ENCODE results near the gene TIMM50.

The TIMM50 gene

DNA sequence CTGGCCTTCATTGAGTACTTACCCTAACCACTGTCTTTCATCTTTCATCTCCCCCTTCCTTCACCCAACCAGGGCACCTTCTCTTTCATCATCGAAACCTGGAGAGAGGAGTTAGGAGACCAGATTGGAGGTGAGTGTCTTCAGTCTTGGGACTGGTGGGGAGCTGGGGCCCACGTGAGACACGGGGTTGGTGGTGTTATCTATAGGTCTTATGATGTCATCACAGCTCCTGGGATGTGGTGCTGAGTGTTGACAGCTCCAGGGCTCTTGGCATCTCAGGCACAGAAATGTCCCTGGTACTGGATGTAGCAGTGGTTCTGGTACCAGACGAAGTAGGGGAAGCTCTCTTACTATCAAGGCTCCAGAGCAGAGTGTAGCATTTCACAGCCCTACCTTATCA lies 19.9 kb downstream of the TIMM50 start:
- DNase-seq (ENCODE audit: low read depth in 2 of 2): no peak

DNA sequence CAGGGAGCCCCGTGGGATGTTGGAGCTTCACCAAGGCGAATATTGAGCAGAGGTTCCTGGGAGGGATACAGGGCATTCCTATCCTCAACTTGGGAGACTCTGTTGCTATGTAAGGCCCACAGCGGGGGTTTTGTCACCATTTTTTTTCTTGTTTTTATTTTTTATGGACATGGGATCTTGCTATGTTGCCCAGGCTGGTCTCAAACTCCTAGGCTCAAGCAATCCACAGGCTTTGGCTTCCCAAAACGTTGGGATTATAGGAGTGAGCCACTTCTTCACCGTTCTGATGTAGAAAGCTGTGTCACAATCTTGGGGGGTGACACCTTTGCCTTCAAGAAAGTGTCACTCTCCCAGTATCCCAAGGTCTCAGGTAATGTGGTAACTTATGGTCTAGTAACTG lies 20.7 kb downstream of the TIMM50 start:
- no peak for DNase-seq (ENCODE audit: low read depth in 2 of 2)

DNA sequence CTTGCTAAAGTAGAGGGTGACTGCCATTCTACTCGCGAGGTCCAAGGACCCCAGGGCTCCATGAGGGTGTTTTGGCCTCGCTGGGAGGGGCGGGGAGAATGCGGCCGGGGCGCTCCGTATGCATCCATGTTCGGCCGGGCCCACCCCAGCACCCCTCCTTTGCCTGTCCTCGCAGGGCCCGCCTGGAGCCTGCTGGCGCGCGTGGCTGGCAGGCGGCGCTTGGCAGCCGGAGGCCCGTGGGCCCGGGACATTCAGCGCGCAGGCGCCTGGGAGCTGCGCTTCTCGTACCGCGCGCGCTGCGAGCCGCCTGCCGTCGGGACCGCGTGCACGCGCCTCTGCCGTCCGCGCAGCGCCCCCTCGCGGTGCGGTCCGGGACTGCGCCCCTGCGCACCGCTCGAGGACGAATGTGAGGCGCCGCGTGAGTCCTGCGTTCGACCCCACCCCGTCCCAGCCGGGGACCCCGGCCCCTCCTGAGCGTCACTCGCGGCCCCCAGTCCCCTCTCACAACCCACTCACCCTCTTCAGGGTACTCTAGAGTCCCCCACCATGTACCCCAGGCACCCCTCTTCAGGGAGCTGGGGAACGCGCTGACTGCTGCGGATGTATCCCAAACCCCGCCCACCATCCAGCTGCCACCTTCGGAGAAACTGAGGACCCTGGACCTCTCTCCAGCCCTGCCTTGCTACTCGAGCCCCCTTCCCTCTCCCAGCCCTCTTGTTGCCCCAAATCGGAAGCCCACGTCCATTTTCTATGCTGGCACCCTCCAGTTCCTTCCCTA lies 22.2 kb downstream of the TIMM50 start:
- DNase-seq (ENCODE audit: low read depth in 2 of 2): peak; percentile 44 to 45

DNA sequence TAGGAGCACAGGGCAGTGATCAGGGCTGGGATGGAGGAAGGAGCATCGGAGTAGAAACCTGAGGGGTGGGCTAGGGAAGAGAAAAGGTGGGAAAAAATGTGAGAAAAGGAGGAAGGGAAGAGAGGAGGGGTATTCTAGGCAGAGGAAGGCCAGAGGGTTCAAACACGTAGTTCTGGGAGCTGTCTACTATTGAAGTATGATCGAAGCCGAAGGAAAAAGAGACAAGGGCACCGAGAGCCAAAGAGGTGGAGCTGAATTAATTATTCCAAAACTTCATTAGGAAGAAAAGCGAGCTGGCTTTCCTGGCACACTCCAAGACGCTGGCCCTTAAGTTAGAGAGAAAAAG lies 25.9 kb downstream of the TIMM50 start:
- DNase-seq (ENCODE audit: low read depth in 2 of 2): no peak

DNA sequence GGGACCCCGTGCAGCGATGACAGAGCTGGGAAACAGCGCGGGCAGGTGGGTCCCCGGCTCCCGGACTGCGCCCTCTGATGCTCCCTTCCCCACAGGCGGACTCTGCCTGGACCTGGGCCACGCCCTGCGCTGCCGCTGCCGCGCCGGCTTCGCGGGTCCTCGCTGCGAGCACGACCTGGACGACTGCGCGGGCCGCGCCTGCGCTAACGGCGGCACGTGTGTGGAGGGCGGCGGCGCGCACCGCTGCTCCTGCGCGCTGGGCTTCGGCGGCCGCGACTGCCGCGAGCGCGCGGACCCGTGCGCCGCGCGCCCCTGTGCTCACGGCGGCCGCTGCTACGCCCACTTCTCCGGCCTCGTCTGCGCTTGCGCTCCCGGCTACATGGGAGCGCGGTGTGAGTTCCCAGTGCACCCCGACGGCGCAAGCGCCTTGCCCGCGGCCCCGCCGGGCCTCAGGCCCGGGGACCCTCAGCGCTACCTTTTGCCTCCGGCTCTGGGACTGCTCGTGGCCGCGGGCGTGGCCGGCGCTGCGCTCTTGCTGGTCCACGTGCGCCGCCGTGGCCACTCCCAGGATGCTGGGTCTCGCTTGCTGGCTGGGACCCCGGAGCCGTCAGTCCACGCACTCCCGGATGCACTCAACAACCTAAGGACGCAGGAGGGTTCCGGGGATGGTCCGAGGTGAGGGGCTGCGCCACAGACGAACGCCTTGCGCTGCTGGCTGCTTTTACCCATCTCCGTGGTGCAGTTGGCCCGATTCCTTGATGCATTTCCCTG lies 26.5 kb downstream of the TIMM50 start:
- DNase-seq (ENCODE audit: low read depth in 2 of 2): no peak

DNA sequence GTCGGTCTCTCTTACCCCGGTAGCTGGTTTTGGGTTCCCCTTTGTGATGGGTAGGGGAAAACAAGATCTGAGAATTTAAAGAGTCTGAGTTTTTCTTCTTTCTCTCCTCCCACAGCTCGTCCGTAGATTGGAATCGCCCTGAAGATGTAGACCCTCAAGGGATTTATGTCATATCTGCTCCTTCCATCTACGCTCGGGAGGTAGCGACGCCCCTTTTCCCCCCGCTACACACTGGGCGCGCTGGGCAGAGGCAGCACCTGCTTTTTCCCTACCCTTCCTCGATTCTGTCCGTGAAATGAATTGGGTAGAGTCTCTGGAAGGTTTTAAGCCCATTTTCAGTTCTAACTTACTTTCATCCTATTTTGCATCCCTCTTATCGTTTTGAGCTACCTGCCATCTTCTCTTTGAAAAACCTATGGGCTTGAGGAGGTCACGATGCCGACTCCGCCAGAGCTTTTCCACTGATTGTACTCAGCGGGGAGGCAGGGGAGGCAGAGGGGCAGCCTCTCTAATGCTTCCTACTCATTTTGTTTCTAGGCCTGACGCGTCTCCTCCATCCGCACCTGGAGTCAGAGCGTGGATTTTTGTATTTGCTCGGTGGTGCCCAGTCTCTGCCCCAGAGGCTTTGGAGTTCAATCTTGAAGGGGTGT lies 27.2 kb downstream of the TIMM50 start:
- DNase-seq (ENCODE audit: low read depth in 2 of 2): no peak

DNA sequence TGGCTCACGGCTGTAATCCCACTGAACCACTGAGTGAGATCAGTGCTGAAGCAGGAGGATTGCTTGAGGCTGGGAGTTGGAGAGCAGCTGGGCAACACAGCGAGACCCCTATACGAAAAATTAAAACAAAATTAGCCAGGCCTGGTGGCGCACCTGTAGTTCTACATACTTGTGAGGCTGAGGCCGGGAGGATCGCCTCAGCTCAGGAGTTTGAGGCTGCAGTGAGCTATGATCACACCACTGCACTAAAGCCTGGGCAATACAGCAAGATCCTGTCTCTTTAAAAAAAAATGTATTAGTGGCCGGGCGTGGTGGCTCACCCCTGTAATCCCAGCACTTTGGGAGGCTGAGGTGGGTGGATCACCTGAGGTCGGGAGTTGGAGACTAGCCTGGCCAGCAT lies 28.0 kb downstream of the TIMM50 start:
- no peak for DNase-seq (ENCODE audit: low read depth in 2 of 2)

DNA sequence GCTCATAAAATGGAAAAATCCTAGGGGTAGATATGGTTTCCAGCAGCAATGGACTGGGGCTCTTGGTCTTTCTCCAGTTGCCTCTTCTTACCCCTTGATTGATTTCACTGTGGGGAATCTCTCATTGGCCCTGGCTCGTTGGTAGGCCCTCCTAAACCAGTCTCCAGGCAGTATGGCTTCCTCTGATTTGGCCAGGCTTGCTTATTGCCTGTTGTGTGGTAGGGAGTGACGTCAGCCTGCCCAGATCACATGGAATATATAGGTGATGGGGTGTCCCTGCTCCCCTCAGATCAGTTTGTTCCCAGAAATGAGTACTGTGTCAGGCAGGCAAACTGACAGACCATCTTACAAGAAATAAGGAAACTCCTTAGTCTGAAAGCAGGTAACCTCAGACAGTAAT lies 28.6 kb downstream of the TIMM50 start:
- DNase-seq (ENCODE audit: low read depth in 2 of 2): no peak

DNA sequence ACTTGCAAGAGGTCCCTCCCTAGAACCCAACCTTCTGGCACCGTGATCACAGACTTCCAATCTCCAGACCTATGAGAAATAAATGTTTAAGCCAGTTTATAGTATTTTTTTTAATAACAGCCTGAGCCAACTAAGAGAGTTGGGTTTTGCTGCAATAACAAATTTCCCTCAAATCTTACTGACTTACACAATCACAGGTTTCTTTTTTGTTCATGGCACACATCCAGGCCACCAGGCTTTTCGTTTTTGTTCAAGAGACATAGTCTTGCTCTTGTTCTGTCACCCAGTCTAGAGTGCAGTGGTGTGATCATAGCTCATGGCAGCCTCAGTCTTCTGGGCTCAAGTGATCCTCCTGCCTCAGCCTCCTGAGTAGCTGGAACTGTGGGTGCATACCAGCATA lies 32.4 kb downstream of the TIMM50 start:
- DNase-seq (ENCODE audit: low read depth in 2 of 2): no peak

DNA sequence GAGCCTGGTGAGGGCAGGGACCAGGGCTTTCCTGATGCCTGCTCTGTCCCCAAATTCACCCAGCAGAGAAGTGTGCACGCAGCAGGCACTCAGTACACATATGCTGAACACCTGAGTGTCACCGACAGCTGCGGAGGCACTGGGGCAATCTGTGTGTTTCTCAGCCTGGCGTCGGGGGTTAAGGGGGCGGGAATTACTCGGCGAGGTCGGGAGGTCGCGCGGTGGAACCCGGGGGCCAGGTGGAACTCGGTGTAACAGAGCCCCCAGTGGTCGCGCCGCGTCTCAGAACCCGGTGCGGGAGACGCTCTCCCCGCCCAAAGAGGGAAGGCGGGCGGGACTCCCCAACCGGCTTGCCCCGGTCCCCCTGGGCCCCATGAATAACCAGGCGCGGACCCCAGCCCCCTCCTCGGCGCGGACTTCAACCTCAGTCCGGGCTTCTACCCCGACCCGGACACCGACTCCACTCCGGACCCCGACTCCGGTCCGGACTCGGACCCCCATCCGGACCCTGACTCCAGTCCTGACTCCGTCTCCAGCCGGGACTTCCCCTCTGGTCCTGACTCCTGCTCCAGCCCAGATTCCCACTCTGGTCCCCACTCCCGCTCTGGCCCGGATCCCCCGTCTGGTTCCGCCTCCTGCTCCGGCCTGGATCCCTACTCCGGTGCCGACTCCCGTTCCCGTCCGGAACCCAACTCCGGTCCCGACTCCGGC lies 34.4 kb downstream of the TIMM50 start, which contains the start of gene SELENOV:
Gene SELENOV (plus strand): TSS at position 300 of the 711 bp plus-strand sequence. CDS start 74 bp downstream, at position 374.
- DNase-seq (ENCODE audit: low read depth in 2 of 2): no peak

DNA sequence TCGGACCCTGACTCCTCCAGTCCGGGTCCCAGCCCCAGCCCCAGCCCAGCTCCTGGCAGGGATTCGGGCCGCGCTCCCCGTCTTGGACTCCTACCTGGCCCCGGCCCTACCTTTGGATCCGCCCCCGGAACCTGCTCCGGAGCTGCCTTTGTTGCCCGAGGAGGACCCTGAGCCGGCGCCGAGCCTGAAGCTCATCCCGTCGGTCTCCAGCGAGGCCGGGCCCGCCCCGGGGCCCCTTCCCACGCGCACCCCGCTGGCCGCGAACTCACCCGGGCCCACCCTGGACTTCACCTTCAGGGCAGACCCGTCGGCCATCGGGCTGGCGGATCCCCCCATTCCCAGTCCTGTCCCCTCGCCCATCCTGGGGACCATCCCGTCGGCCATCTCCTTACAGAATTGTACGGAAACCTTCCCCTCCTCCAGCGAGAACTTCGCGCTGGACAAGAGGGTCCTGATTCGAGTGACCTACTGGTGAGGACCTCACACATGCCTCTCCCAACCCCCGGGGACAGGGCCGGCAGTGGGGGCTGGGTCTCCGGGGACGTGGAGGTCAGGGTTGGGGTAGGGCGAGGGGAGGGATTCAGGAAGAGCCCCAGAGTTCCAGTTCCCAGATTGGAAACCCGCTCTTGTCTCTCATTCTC lies 35.0 kb downstream of the TIMM50 start:
- DNase-seq (ENCODE audit: low read depth in 2 of 2): no peak

DNA sequence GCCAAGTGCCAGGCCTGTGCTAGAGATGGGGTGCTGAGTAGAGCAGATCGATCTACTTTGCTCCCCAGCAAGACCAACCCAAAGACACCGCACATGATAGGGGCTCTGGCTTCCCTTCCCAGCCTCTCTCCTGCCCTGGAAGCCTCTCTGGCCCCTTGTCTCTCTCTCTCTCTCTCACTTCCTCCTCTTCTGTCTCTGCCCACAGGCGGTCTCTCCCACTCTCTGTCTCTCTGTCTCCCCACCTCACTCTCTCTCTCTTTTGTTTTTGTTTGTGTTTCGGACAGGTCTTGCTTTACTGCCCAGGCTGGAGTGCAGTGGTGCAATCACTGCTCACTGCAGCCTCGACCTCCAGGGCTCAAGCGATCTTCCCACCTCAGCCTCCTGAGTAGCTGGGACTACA lies 35.6 kb downstream of the TIMM50 start:
- DNase-seq (ENCODE audit: low read depth in 2 of 2): no peak

DNA sequence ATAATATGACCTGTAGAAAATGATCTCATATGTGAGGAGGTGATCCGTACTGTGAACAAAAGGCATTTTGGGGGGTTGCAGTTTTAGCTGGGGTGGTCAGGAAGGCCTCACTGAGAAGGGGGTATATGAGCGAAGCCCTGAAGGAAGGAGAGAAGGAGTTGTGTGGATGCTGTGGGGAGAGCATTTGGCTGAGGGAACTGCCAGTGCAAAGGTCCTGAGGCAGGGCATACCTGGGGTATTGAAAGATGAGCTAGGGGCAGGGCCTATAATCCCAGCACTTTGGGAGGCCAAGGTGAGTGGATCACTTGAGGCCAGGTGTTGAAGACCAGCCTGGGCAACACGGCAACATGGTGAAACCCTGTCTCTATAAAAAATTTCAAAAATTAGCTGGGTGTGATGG lies 36.8 kb downstream of the TIMM50 start:
- no peak for DNase-seq (ENCODE audit: low read depth in 2 of 2)

DNA sequence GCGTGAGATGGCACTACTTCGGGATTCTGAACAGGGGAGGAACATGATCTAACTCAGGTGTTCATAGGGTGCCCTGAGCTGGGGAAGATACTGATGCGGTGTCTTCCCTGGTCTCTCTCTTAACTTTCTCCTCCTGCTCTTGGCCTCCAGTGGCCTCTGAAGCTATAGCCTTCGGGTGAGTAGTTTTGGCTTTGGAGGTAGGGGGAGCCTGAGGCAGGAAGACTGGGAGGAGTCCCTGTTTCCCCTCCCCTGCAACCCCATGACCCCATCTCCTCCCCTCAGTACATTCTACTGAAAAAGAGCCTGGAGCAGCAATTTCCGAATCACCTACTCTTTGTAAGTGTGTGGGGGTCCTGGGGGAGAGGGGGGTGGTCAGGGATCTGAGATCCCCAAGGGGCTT lies 37.8 kb downstream of the TIMM50 start:
- DNase-seq (ENCODE audit: low read depth in 2 of 2): no peak

DNA sequence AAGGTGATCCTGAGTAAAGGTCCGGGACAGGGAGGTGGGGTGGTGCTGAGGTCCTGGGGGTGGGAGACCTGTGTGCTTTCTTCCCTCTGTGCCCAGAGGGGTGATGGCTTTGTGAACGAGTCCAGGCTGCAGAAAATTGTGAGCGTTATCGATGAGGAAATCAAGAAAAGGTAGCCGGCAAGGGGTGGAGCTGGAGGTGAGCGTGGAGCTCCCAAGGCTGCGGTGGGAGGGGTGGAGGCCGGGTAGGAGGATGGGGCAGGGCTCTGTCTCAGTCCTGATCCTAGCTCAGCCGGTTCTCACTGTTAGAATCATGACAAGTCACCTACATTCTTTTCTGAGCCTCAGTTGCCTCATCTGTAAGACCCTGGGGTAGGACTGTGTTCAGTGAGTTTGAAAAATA lies 38.3 kb downstream of the TIMM50 start:
- no peak for DNase-seq (ENCODE audit: low read depth in 2 of 2)

DNA sequence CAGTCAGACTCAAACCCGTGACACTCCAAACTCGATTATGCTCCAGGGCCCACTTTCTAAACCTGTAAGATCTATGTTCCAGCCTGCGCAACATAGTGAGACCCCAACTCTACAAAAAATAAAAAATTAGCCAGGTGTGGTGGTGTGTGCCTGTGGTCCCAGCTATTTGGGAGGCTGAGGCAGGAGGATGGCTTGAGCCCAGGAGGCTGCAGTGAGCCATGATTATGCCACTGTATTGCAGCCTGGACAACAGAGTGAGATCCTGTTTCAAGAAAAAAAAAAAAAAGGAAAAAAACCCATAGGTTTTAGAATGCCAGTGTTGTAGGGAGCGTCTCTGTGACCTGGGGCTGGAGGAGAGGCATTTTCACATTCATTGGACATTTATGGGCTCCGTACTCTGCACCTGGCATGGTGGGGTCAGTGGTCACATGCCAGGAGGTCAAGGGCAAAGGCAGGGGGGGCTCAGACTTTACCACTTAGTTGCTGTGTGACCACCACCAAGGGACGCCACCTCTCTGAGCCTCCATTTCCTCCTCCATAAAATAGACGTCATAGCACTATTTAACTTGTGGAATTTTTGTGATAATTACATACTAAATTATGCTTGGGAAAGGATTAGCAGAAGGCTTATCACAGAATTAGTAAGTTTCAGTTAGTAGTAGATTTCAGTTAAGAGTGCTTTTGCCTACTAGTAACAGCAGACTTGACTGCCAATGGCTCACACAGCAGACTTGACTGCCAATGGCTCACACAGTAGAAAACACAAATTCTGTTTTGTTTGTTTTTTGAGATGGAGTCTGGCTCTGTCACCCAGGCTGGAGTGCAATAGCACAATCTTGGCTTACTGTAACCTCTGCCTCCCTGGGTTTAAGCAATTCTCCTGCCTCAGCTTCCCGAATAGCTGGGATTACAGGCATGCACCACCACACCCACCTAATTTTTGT lies 40.2 kb downstream of the TIMM50 start:
- no peak for DNase-seq (ENCODE audit: low read depth in 2 of 2)

DNA sequence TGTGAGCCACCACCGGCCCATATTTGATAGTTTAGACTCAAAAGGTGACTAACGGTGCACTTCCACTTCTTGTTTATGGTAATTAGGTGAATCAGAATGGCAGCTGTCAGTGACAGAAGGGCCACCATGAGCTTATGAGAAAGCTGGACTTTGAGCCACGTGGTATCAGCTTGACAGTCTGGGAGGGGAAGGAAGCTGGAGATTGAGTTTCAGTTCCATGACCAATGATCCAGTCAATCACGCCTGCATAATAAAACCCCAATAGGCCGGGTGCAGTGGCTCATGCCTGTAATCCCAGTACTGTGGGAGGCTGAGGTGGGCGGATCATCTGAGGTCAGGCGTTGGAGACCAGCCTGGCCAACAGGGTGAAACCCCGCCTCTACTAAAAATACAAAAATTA lies 43.9 kb downstream of the TIMM50 start:
- no peak for DNase-seq (ENCODE audit: low read depth in 2 of 2)

DNA sequence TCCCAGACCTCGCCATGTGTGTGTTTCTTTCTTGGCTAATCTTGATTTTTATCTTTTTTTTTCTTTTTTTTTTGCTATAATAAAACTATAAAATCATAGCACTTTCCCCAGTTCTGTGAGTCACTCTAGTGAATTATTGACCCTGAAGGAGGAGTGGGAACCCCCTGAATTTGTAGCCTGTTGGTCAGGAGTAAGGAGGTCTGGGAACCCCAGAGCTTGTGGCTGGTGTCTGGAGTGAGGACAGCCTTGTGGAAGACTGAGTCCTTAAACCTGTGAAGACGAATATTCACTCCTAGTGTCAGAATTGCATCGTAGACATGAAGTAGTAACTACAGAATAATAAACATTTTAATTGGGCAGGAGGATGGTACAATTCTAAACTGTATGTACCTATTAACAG lies 44.6 kb downstream of the TIMM50 start:
- no peak for DNase-seq (ENCODE audit: low read depth in 2 of 2)

DNA sequence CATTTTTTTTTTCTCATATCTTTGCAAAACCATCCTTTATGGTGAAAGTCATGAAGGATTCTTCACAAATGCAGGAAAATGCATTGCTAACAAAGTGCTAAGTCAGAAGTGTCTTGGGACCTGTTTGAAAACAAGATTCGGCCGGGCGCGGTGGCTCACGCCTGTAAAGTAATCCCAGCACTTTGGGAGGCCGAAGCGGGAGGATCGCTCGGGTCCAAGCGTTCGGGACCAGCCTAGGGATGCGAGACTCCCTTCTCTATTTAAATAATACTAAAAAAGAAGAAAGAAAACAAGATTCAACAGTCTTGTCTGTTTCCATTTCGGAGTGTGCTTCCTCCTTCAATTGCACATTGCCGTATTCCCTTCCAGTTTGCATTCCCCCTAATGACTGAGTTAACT lies 51.2 kb downstream of the TIMM50 start:
- no peak for DNase-seq (ENCODE audit: low read depth in 2 of 2)

DNA sequence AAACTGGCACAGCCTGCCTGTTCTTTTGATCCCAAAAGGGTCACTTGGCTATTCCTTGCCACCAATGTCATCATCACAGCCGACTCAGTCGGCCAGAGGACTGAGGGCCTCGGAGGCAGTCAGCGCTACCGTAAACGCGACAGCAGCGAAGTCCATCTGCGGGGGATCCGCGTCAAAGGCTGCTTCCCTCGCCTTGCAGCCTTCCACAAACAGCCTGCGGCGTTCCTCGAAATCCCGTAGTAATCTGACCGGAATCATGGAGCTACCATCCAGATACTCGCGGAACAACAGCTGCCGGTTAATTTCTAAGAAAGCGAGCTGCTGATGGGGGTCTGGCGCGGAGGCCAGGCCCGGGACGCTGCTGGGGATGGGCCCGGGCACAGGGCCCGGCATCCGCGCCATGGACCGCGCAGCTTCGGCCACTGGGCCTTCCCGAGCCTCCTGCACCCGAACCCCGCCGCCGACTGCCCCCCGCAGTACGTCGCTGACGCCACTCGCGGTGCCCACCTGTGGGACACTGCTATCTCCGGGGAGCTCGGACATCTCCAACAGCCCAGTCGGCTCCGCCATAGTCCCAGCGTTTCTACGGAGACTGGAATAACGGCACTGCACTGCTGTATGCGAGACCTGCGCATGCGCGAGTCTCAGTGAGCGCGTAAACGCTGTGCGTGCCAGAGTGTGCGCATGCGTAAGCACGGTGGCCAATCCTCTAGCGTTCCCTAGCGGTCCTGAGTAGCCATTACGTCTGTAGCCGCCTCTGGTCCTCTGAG lies 51.8 kb downstream of the TIMM50 start, which contains the start of gene EID2B:
Gene EID2B (minus strand): TSS at position 620 of the 770 bp plus-strand sequence. CDS start 50 bp downstream, at position 570.
- DNase-seq (ENCODE audit: low read depth in 2 of 2): peak; percentile 89 to 92

Measured in activated CD8-positive, alpha-beta memory T cell treated with anti-CD3 and anti-CD28 coated beads for 4 hours (primary cell).